DOHH2 (cell line): Measurements from ENCODE around the gene IFI16.

Experiments used
- CTCF ChIP-seq: fragments of 200-600 bp; sonication (generic); IDR thresholded peaks from one replicate; pipeline ENCODE4 v1.5.1; 2014; ENCODE audit warnings: antibody characterized with exemption, mild to moderate bottlenecking, low read depth, low read length; ENCODE audit not compliant: poor library complexity, severe bottlenecking
- EZH2phosphoT487 ChIP-seq: fragments of 200-600 bp; sonication (generic); IDR thresholded peaks from 2 replicates; pipeline ENCODE4 v1.6.1; 2017; ENCODE audit warnings: borderline replicate concordance, mild to moderate bottlenecking, antibody characterized with exemption, low read length, moderate library complexity, mixed read lengths

DNA sequence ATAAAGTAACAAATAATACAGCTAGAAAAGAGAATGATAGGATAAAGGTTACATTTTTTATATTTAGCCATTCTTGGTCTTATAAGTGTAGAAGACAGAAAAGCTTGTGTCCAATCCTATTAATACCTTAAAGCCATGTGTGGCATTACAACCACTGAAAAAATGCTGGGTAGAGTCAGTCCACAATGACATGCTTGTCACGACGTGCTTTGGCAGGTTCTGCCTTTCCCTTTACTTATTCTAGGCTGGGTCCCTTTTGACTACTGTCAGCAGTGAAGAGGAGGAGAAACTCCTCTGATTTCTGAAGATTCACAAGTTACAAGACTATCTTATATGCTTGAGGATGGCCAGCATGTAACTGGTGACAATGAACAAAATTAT lies 81.5 kb downstream of the IFI16 start:
- TF ChIP-seq CTCF, result no peak
- TF ChIP-seq EZH2phosphoT487, result no peak
